Measurements from ENCODE around the gene ZNF76.

ZNF76 gene

GRCh38 chr6:35247642-35248231 is 11.8 kb upstream of the ZNF76 start:
- TF ChIP-seq FOXP2 (optimal IDR thresholded peaks at IDR 0.05; ENCODE audit: borderline replicate concordance, extremely low read depth, extremely low read length, insufficient read depth) (no peak), POLR2AphosphoS5 (IDR thresholded peaks at IDR 0.05; ENCODE audit: low read depth, low read length) (no peak), SIN3A (IDR thresholded peaks at IDR 0.05; ENCODE audit: borderline replicate concordance, insufficient read depth, low read length) (no peak), TAF1 (IDR thresholded peaks at IDR 0.05; ENCODE audit: borderline replicate concordance, insufficient read depth, low read length) (no peak), REST (IDR thresholded peaks at IDR 0.05; ENCODE audit: insufficient read depth in 1 of 2, low read depth in 2 of 2, low read length in 2 of 2) (no peak)

- TF ChIP-seq SIN3A (IDR thresholded peaks at IDR 0.05; ENCODE audit: borderline replicate concordance, insufficient read depth, low read length) (no peak), REST (IDR thresholded peaks at IDR 0.05; ENCODE audit: insufficient read depth in 1 of 2, low read depth in 2 of 2, low read length in 2 of 2) (no peak), POLR2AphosphoS5 (IDR thresholded peaks at IDR 0.05; ENCODE audit: low read depth, low read length) (no peak), FOXP2 (optimal IDR thresholded peaks at IDR 0.05; ENCODE audit: borderline replicate concordance, extremely low read depth, extremely low read length, insufficient read depth) (no peak), TAF1 (IDR thresholded peaks at IDR 0.05; ENCODE audit: borderline replicate concordance, insufficient read depth, low read length) (no peak)
Measured at GRCh38 chr6:35248300-35248699, 11.2 kb upstream of the ZNF76 start.

GRCh38 chr6:35248965-35249364 is 10.6 kb upstream of the ZNF76 start:
- TF ChIP-seq TAF1 (IDR thresholded peaks at IDR 0.05; ENCODE audit: borderline replicate concordance, insufficient read depth, low read length) (no peak), POLR2AphosphoS5 (IDR thresholded peaks at IDR 0.05; ENCODE audit: low read depth, low read length) (no peak), REST (IDR thresholded peaks at IDR 0.05; ENCODE audit: insufficient read depth in 1 of 2, low read depth in 2 of 2, low read length in 2 of 2) (no peak), FOXP2 (optimal IDR thresholded peaks at IDR 0.05; ENCODE audit: borderline replicate concordance, extremely low read depth, extremely low read length, insufficient read depth) (no peak), SIN3A (IDR thresholded peaks at IDR 0.05; ENCODE audit: borderline replicate concordance, insufficient read depth, low read length) (no peak)

- TF ChIP-seq SIN3A (IDR thresholded peaks at IDR 0.05; ENCODE audit: borderline replicate concordance, insufficient read depth, low read length) (no peak), REST (IDR thresholded peaks at IDR 0.05; ENCODE audit: insufficient read depth in 1 of 2, low read depth in 2 of 2, low read length in 2 of 2) (no peak), POLR2AphosphoS5 (IDR thresholded peaks at IDR 0.05; ENCODE audit: low read depth, low read length) (no peak), FOXP2 (optimal IDR thresholded peaks at IDR 0.05; ENCODE audit: borderline replicate concordance, extremely low read depth, extremely low read length, insufficient read depth) (no peak), TAF1 (IDR thresholded peaks at IDR 0.05; ENCODE audit: borderline replicate concordance, insufficient read depth, low read length) (no peak)
Measured at GRCh38 chr6:35251949-35252348, 7.6 kb upstream of the ZNF76 start.

Measured in PFSK-1 (cell line).